H9 (cell line): ENCODE measurements around the gene ASB8. TPM values are rescaled to one million over a fixed set of nuclear protein-coding genes. Genes with fewer than 3 reads are reported as not detected.

Source experiments
- DNase-seq: peaks from one replicate; pipeline ENCODE4 v3.0.0-alpha.2; 2017
- H2AFZ ChIP-seq: one replicate; pipeline ENCODE4 v1.6.1; 2013; ENCODE audit warnings: mild to moderate bottlenecking, low read length, control low read depth, moderate library complexity
- H2AK5ac ChIP-seq: 2 replicates; pipeline ENCODE4 v1.6.1; 2013; ENCODE audit warnings: low read length, control low read depth, mixed read lengths; ENCODE audit not compliant: insufficient read length
- H2BK120ac ChIP-seq: one replicate; pipeline ENCODE4 v1.6.1; 2013; ENCODE audit warnings: low read depth, mild to moderate bottlenecking, low read length, control low read depth, inconsistent platforms; ENCODE audit not compliant: poor library complexity, severe bottlenecking
- H2BK12ac ChIP-seq: 2 replicates; pipeline ENCODE4 v1.6.1; 2013; ENCODE audit warnings: low read length, control low read depth, mixed read lengths, low read depth; ENCODE audit not compliant: insufficient read length
- H2BK15ac ChIP-seq: 2 replicates; pipeline ENCODE4 v1.6.1; 2013; ENCODE audit warnings: low read depth, low read length, control low read depth
- H2BK20ac ChIP-seq: one replicate; pipeline ENCODE4 v1.6.1; 2013; ENCODE audit warnings: low read depth, mild to moderate bottlenecking, low read length, control low read depth, inconsistent platforms; ENCODE audit not compliant: poor library complexity, severe bottlenecking
- H2BK5ac ChIP-seq: 2 replicates; pipeline ENCODE4 v1.6.1; 2013; ENCODE audit warnings: low read length, control low read depth, mixed read lengths; ENCODE audit not compliant: insufficient read length
- H3K14ac ChIP-seq: 2 replicates; pipeline ENCODE4 v1.6.1; 2013; ENCODE audit warnings: low read length, control low read depth; ENCODE audit not compliant: insufficient read depth
- H3K18ac ChIP-seq: 2 replicates; pipeline ENCODE4 v1.6.1; 2013; ENCODE audit warnings: low read depth, mild to moderate bottlenecking, mixed read lengths, low read length, control low read depth; ENCODE audit not compliant: insufficient read length
- H3K23ac ChIP-seq: 2 replicates; pipeline ENCODE4 v1.6.1; 2013; ENCODE audit warnings: low read length, control low read depth, mixed read lengths, low read depth; ENCODE audit not compliant: insufficient read length
- H3K23me2 ChIP-seq: 2 replicates; pipeline ENCODE4 v1.6.1; 2013; ENCODE audit warnings: low read depth, mild to moderate bottlenecking, mixed read lengths, low read length, control low read depth; ENCODE audit not compliant: insufficient read length, poor library complexity, severe bottlenecking
- H3K27ac ChIP-seq: 2 replicates; pipeline ENCODE4 v1.5.1; 2013; ENCODE audit warnings: low read length, control low read depth, mixed read lengths, low read depth; ENCODE audit not compliant: insufficient read length
- H3K27me3 ChIP-seq: 2 replicates; pipeline ENCODE4 v1.6.1; 2013; ENCODE audit warnings: low read length, control low read depth, inconsistent platforms; ENCODE audit not compliant: insufficient read depth
- H3K4ac ChIP-seq: 2 replicates; pipeline ENCODE4 v1.6.1; 2013; ENCODE audit warnings: low read depth, mild to moderate bottlenecking, control low read depth, inconsistent platforms, low read length, moderate library complexity
- H3K4me1 ChIP-seq: 2 replicates; pipeline ENCODE4 v1.6.1; 2013; ENCODE audit warnings: low read length, control low read depth, inconsistent platforms; ENCODE audit not compliant: insufficient read depth
- H3K4me2 ChIP-seq: 2 replicates; pipeline ENCODE4 v1.6.1; 2013; ENCODE audit warnings: low read length, control low read depth, mixed read lengths; ENCODE audit not compliant: insufficient read length, insufficient read depth
- H3K56ac ChIP-seq: 2 replicates; pipeline ENCODE4 v1.6.1; 2013; ENCODE audit warnings: low read depth, mild to moderate bottlenecking, mixed read lengths, low read length, control low read depth; ENCODE audit not compliant: insufficient read length
- H3K79me1 ChIP-seq: 2 replicates; pipeline ENCODE4 v1.6.1; 2013; ENCODE audit warnings: low read depth, mild to moderate bottlenecking, moderate library complexity, low read length, control low read depth, inconsistent platforms; ENCODE audit not compliant: insufficient read depth, poor library complexity, severe bottlenecking
- H3K79me2 ChIP-seq: 2 replicates; pipeline ENCODE4 v1.6.1; 2013; ENCODE audit warnings: low read length, control low read depth, inconsistent platforms; ENCODE audit not compliant: insufficient read depth
- H3K9ac ChIP-seq: 2 replicates; pipeline ENCODE4 v1.6.1; 2013; ENCODE audit warnings: low read length, control low read depth, mixed read lengths; ENCODE audit not compliant: insufficient read length; ENCODE audit errors: extremely low read depth
- H3K9me3 ChIP-seq: one replicate; pipeline ENCODE4 v1.6.1; 2013; ENCODE audit warnings: low read depth, low read length, inconsistent platforms; ENCODE audit not compliant: control insufficient read depth
- H3T11ph ChIP-seq: one replicate; pipeline ENCODE4 v1.6.1; 2013; ENCODE audit warnings: mild to moderate bottlenecking, low read length, control low read depth, inconsistent platforms
- H4K20me1 ChIP-seq: one replicate; pipeline ENCODE4 v1.6.1; 2013; ENCODE audit not compliant: control insufficient read depth, insufficient read length, insufficient read depth
- H4K5ac ChIP-seq: 2 replicates; pipeline ENCODE4 v1.6.1; 2013; ENCODE audit warnings: low read depth, mild to moderate bottlenecking, mixed read lengths, low read length, control low read depth; ENCODE audit not compliant: insufficient read length
- H4K8ac ChIP-seq: replicated peaks from 2 replicates; pipeline ENCODE4 v1.6.1; 2013; ENCODE audit warnings: low read length, control low read depth, mixed read lengths, low read depth; ENCODE audit not compliant: insufficient read length
- H4K91ac ChIP-seq: 2 replicates; pipeline ENCODE4 v1.6.1; 2013; ENCODE audit warnings: low read depth, mild to moderate bottlenecking, moderate library complexity, mixed read lengths, low read length, control low read depth; ENCODE audit not compliant: insufficient read length
- H3K27ac Mint-ChIP-seq, 3 experiments: 2 replicates in 2 of 3; 3 replicates in 1 of 3; pipeline ENCODE4 v1.8.0; 2020 to 2021; ENCODE audit warnings: mixed read lengths in 3 of 3, mild to moderate bottlenecking in 1 of 3, moderate library complexity in 1 of 3
- H3K27me3 Mint-ChIP-seq: 2 replicates; pipeline ENCODE4 v1.8.0; 2021; ENCODE audit warnings: low read depth, mild to moderate bottlenecking, moderate library complexity, mixed read lengths
- H3K36me3 Mint-ChIP-seq, 3 experiments: 2 replicates in 2 of 3; 3 replicates in 1 of 3; pipeline ENCODE4 v1.8.0; 2020 to 2021; ENCODE audit warnings: low read depth in 3 of 3, mixed read lengths in 3 of 3; ENCODE audit not compliant: insufficient read depth in 1 of 3
- H3K4me1 Mint-ChIP-seq, 2 experiments: 2 replicates each; pipeline ENCODE4 v1.8.0; 2020; ENCODE audit warnings: mixed read lengths in 2 of 2
- H3K4me3 Mint-ChIP-seq, 2 experiments: 2 replicates in 1 of 2; 3 replicates in 1 of 2; pipeline ENCODE4 v1.8.0; 2020 to 2021; ENCODE audit warnings: mild to moderate bottlenecking in 2 of 2, mixed read lengths in 2 of 2, moderate library complexity in 1 of 2
- H3K9me3 Mint-ChIP-seq, 2 experiments: 2 replicates in 1 of 2; 3 replicates in 1 of 2; pipeline ENCODE4 v1.8.0; 2020; ENCODE audit warnings: mild to moderate bottlenecking in 2 of 2, mixed read lengths in 2 of 2, moderate library complexity in 1 of 2
- CTCF ChIP-seq: fragments of 200-600 bp; sonication (generic); conservative IDR thresholded peaks from 3 replicates; pipeline ENCODE4 v1.8.0; 2021; ENCODE audit warnings: antibody characterized with exemption, mild to moderate bottlenecking
- WGBS: extraction: QIAGEN DNeasy Blood & Tissue Kit; methylation state at CpG from one replicate; pipeline ENCODE4 v1.1.7; 2013; ENCODE audit warnings: missing lambda C conversion rate, low lambda C conversion rate, mixed read lengths; ENCODE audit not compliant: insufficient read length; ENCODE audit errors: extremely low coverage; 5-methylcytosine and 5-hydroxymethylcytosine counted together
- total RNA-seq: library from RNA; stranded (reverse); gene quantifications from 2 replicates; pipeline ENCODE4 v1.2.1, GENCODE V29; 2021

The ASB8 gene
- total RNA-seq, 1 experiment from 2014 or later, result 10.9 TPM

- no peaks in the 10 kb centered on the region for H3K79me2 ChIP-seq
- H4K5ac ChIP-seq, result no peak overlapping the region
- no peak overlapping the region for H3K9ac ChIP-seq
- H2BK12ac ChIP-seq, result no peak overlapping the region
- no peak overlapping the region for H2AK5ac ChIP-seq
- no peak overlapping the region for H3K4me2 ChIP-seq
- H3K18ac ChIP-seq, result no peak overlapping the region
- H4K91ac ChIP-seq, result no peak overlapping the region
- H3K27ac ChIP-seq, result no peak overlapping the region
- no peak overlapping the region for H3K4ac ChIP-seq
- H3K79me1 ChIP-seq, result no peaks in the 10 kb centered on the region
- no peak overlapping the region for H2BK15ac ChIP-seq
- no peaks in the 10 kb centered on the region for H3K27me3 ChIP-seq
- no peak overlapping the region for H2BK120ac ChIP-seq
- H3K36me3 Mint-ChIP-seq, result no peaks in the 10 kb centered on the region; a peak in 1 of 7 replicates
- peaks cover 34% of the 10 kb centered on the region for H3K27me3 Mint-ChIP-seq
- no peak overlapping the region for H3K56ac ChIP-seq
- no peak overlapping the region for H2BK5ac ChIP-seq
- TF ChIP-seq CTCF, result no peak
- no peak overlapping the region for H3K14ac ChIP-seq
- peaks cover 10 to 15% of the 10 kb centered on the region in 2 experiments for H3K9me3 Mint-ChIP-seq
- H4K8ac ChIP-seq, result no peak overlapping the region
- H4K20me1 ChIP-seq, result no peaks in the 10 kb centered on the region
- H2AFZ ChIP-seq, result no peak overlapping the region
- H3K4me3 Mint-ChIP-seq, result no peak overlapping the region
- no peaks in the 10 kb centered on the region for H3K9me3 ChIP-seq
- H2BK20ac ChIP-seq, result no peak overlapping the region
- no CpG with 5 or more reads among the region's 1 CpG for WGBS
- no peak overlapping the region for H3K23ac ChIP-seq
- H3K23me2 ChIP-seq, result peaks cover 6% of the 10 kb centered on the region
- no peak overlapping the region for H3T11ph ChIP-seq
- H3K27ac Mint-ChIP-seq, result no peak overlapping the region
- H3K4me1 Mint-ChIP-seq, result peaks cover 6 to 7% of the 10 kb centered on the region in 2 experiments
- H3K4me1 ChIP-seq, result peaks cover 4% of the 10 kb centered on the region; the same call in 1 of the 2 replicates
- no peak for DNase-seq
These were observed 46.5 kb downstream of the ASB8 start for GRCh38 chr12:48110691-48111311.
